Mesendoderm (in vitro differentiated cells): ENCODE measurements around the gene RASAL1.

Experiments used
- DNase-seq: peaks from one replicate; pipeline ENCODE4 v3.0.0; 2013
- H2AK5ac ChIP-seq: 2 replicates; pipeline ENCODE4 v1.6.1; 2013; ENCODE audit warnings: low read length, inconsistent platforms
- H2BK120ac ChIP-seq: 2 replicates; pipeline ENCODE4 v1.6.1; 2013; ENCODE audit warnings: low read depth, mild to moderate bottlenecking, low read length, moderate library complexity, mixed read lengths
- H2BK15ac ChIP-seq: replicated peaks from 2 replicates; pipeline ENCODE4 v1.6.1; 2013; ENCODE audit warnings: low read depth, mild to moderate bottlenecking, moderate library complexity
- H2BK5ac ChIP-seq: 2 replicates; pipeline ENCODE4 v1.6.1; 2013; ENCODE audit warnings: low read length, inconsistent platforms
- H3K18ac ChIP-seq: 2 replicates; pipeline ENCODE4 v1.6.1; 2013; ENCODE audit warnings: mild to moderate bottlenecking, low read length, mixed read lengths
- H3K23ac ChIP-seq: one replicate; pipeline ENCODE4 v1.6.1; 2013; ENCODE audit warnings: low read length
- H3K27ac ChIP-seq: 2 replicates; pipeline ENCODE4 v1.5.1; 2013; ENCODE audit warnings: low read depth, mild to moderate bottlenecking, inconsistent platforms, low read length, moderate library complexity
- H3K27me3 ChIP-seq: 2 replicates; pipeline ENCODE4 v1.6.1; 2013; ENCODE audit warnings: low read length, control low read depth, mild to moderate bottlenecking, inconsistent platforms; ENCODE audit not compliant: insufficient read depth, poor library complexity
- H3K36me3 ChIP-seq: 2 replicates; pipeline ENCODE4 v1.6.1; 2013; ENCODE audit warnings: low read length, inconsistent platforms; ENCODE audit not compliant: control insufficient read depth, insufficient read depth
- H3K4ac ChIP-seq: one replicate; pipeline ENCODE4 v1.6.1; 2013; ENCODE audit warnings: low read depth, mild to moderate bottlenecking, low read length, moderate library complexity
- H3K4me1 ChIP-seq: 2 replicates; pipeline ENCODE4 v1.6.1; 2013; ENCODE audit warnings: low read depth, low read length, inconsistent platforms; ENCODE audit not compliant: control insufficient read depth
- H3K4me2 ChIP-seq: 2 replicates; pipeline ENCODE4 v1.6.1; 2013; ENCODE audit warnings: low read length
- H3K4me3 ChIP-seq: 2 replicates; pipeline ENCODE4 v1.5.1; 2013; ENCODE audit warnings: mild to moderate bottlenecking, low read length
- H3K56ac ChIP-seq: one replicate; pipeline ENCODE4 v1.6.1; 2013; ENCODE audit warnings: low read length
- H3K79me1 ChIP-seq: 2 replicates; pipeline ENCODE4 v1.6.1; 2013; ENCODE audit warnings: low read length, inconsistent platforms
- H3K79me2 ChIP-seq: 2 replicates; pipeline ENCODE4 v1.6.1; 2013; ENCODE audit warnings: mild to moderate bottlenecking, low read length; ENCODE audit not compliant: control insufficient read depth, insufficient read depth
- H3K9ac ChIP-seq: 2 replicates; pipeline ENCODE4 v1.6.1; 2013; ENCODE audit warnings: low read length, inconsistent platforms
- H4K5ac ChIP-seq: one replicate; pipeline ENCODE4 v1.6.1; 2013; ENCODE audit warnings: low read length
- H4K8ac ChIP-seq: one replicate; pipeline ENCODE4 v1.6.1; 2013; ENCODE audit warnings: low read depth, mild to moderate bottlenecking, control low read depth, low read length, moderate library complexity
- WGBS: extraction: QIAGEN DNeasy Blood & Tissue Kit; methylation state at CpG from one replicate; pipeline ENCODE4 v1.1.7; 2013; ENCODE audit warnings: low lambda C conversion rate, missing lambda C conversion rate; ENCODE audit not compliant: insufficient coverage; ENCODE audit errors: extremely low coverage; 5-methylcytosine and 5-hydroxymethylcytosine counted together

RASAL1 gene

DNA sequence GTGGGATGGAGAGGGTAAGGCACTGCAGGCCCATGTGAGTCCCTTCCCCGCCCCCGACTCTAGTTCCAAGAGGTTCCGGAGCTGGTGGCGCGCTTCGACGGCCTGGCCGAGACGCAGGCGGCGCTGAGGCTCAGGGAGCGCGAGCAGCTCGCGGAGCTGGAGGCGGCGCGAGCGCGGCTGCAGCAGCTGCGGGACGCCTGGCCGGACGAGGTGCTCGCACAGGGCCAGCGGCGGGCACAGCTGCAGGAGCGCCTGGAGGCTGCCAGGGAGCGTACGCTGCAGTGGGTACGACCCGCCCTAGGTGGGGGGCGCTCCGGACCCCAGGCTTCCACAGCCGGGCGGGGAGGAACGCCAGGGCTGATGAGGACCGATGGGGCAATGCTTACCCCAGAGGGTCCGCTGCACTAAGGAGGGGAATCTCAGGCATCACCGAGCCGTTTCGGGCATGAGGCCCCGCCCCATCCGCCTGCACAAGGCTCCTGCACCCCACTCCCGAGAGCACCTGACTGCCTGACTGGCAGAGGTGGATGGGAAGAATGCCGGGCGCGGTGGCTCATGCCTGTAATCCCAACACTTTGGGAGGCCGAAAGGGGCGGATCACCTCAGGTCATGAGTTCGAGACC lies 18.9 kb upstream of the RASAL1 start:
- DNase-seq: peak; percentile 70
- no peak overlapping the region for H3K4ac ChIP-seq
- no peak overlapping the region for H2AK5ac ChIP-seq
- H3K23ac ChIP-seq: no peak overlapping the region
- H3K4me1 ChIP-seq: peaks cover 2% of the 10 kb centered on the region
- no peak overlapping the region for H3K18ac ChIP-seq
- peaks cover 4% of the 10 kb centered on the region for H3K36me3 ChIP-seq
- no peak overlapping the region for H3K4me3 ChIP-seq
- H4K8ac ChIP-seq: no peak overlapping the region
- no CpG with 5 or more reads among the region's 51 CpGs for WGBS
- H2BK15ac ChIP-seq: no peak overlapping the region
- no peak overlapping the region for H4K5ac ChIP-seq
- H3K56ac ChIP-seq: peak overlapping the region; percentile 25
- H2BK5ac ChIP-seq: no peak overlapping the region
- no peaks in the 10 kb centered on the region for H3K79me2 ChIP-seq
- H3K27me3 ChIP-seq: peaks cover 2% of the 10 kb centered on the region
- no peak overlapping the region for H3K27ac ChIP-seq
- H3K9ac ChIP-seq: peak overlapping the region; percentile 11
- no peaks in the 10 kb centered on the region for H3K79me1 ChIP-seq
- peak overlapping the region; percentile 56 for H3K4me2 ChIP-seq
- no peak overlapping the region for H2BK120ac ChIP-seq

DNA sequence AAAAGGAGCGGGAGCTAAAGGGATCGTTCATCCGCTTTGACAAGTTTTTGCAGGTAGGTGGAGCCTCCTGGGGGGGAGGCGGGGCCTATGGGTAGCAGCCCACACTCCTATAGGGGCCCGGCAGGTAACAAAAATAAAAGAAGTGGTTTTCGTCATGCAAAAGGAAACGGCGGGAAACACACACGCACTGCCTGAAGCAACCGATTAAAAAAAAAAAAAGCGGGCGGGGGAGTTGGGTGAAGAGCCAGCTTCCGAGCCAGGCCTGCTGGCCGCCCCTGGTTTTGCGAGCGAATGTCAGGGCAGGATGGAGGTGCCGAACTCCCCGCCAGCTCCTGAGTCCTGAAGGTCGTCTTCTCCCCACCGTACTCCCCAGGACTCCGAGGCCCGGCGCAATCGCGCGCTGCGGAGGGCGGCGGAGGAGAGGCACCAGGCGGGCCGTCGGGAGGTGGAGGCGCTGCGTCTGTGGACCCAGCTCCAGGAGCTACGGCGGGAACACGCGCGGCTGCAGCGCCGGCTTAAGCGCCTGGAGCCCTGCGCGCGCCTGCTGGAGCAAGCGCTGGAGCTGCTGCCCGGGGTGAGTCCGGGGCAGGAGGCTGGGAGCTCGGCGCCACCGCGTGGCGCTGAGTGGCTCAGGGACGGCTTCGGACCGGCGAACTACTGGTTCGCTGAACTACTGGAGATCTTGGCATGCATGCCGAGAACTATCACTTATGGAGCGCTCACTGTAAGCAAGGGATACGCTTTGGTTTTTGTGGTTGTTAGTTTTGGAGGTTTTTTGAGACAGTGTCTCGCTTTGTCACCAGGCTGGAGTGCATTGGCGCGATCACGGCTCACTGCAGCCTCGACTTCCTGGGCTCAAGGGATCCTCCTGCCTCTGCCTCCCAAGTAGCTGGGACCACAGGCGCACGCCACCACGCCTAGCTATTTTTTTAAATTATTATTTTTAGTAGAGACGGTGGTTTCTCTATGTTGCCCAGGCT lies 17.6 kb upstream of the RASAL1 start:
- Histone ChIP-seq H3K9ac (peak overlapping the region; percentile 68), H3K4me2 (peak overlapping the region; percentile 99), H3K4me3 (peak overlapping the region; percentile 33), H3K18ac (no peak overlapping the region), H3K79me1 (no peaks in the 10 kb centered on the region), H4K5ac (no peak overlapping the region), H4K8ac (no peak overlapping the region), H2AK5ac (no peak overlapping the region), H3K23ac (no peak overlapping the region), H3K4ac (no peak overlapping the region), H2BK5ac (no peak overlapping the region), H3K36me3 (peaks cover under 1% of the 10 kb centered on the region), H3K27ac (no peak overlapping the region), H3K79me2 (no peaks in the 10 kb centered on the region), H3K27me3 (peaks cover 2% of the 10 kb centered on the region), H3K4me1 (peaks cover 2% of the 10 kb centered on the region), H3K56ac (peak overlapping the region; percentile 81), H2BK15ac (no peak overlapping the region), H2BK120ac (no peak overlapping the region)
- no CpG with 5 or more reads among the region's 70 CpGs for WGBS
- peak; percentile 91 for DNase-seq

DNA sequence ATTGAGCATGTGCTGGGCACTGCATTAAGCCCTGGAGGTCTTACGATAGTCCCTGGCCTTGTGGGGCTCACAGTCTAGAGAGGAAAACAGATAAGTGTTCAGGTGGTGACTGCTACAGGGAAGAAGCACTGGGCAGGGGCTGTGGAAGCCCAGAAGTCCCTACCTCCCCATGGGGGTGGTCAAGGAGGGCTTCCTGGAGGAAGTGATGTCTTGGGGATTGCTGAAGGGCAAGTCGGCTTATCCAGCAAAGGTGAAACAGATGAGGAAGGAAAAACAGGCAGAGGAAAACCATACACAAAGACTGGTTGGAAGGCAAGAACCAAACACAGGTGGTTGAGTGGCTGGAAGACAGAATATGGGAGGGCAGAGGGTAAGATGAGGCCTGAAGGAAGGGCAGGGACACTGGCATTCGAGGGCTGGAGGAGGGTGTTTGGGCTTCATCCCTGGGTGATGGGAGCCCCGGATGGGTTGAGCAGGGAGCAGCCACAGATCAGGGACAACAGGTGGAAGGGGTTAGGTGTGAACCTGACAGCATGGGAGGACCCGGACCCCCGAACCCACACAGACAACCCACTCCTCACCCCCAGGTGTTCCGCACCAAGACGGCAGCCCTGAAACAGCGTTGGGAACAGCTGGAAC lies 16.8 kb upstream of the RASAL1 start:
- WGBS: no CpG with 5 or more reads among the region's 9 CpGs
- H3K4ac ChIP-seq: no peak overlapping the region
- H2AK5ac ChIP-seq: no peak overlapping the region
- no peak overlapping the region for H2BK15ac ChIP-seq
- no peak overlapping the region for H3K9ac ChIP-seq
- H3K36me3 ChIP-seq: no peaks in the 10 kb centered on the region
- H3K18ac ChIP-seq: no peak overlapping the region
- no peak for DNase-seq
- no peak overlapping the region for H4K8ac ChIP-seq
- no peak overlapping the region for H2BK5ac ChIP-seq
- no peak overlapping the region for H2BK120ac ChIP-seq
- H3K79me2 ChIP-seq: no peaks in the 10 kb centered on the region
- H3K23ac ChIP-seq: no peak overlapping the region
- no peak overlapping the region for H4K5ac ChIP-seq
- H3K4me1 ChIP-seq: peaks cover 2% of the 10 kb centered on the region
- H3K4me3 ChIP-seq: no peak overlapping the region
- H3K56ac ChIP-seq: no peak overlapping the region
- H3K27ac ChIP-seq: no peak overlapping the region
- no peaks in the 10 kb centered on the region for H3K79me1 ChIP-seq
- H3K27me3 ChIP-seq: peaks cover 2% of the 10 kb centered on the region
- peak overlapping the region; percentile 99 for H3K4me2 ChIP-seq

DNA sequence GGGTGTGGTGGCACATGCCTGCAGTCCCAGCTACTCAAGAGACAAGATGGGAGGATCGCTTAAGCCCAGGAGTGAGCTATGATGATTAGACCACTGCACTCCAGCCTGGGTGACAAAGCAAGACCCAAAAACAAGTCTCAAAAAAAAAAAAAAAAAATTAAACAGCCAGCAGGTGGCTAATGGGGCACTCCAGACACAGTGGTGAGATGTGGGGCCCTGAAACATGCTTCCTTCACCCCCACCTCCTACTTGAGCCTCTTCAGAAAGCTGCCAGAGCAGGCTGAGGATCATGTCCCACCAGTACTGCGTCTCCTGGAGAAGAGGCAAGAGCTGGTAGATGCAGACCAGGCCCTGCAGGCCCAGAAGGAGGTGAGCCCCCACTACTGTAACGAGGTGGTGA lies 16.1 kb upstream of the RASAL1 start:
- Histone ChIP-seq H3K79me1 (no peaks in the 10 kb centered on the region), H2BK15ac (no peak overlapping the region), H3K18ac (no peak overlapping the region), H3K27me3 (peaks cover 2% of the 10 kb centered on the region), H3K79me2 (no peaks in the 10 kb centered on the region), H3K4me2 (no peak overlapping the region), H3K4me3 (no peak overlapping the region), H2AK5ac (no peak overlapping the region), H3K4me1 (peaks cover 2% of the 10 kb centered on the region), H3K4ac (no peak overlapping the region), H3K36me3 (no peaks in the 10 kb centered on the region), H3K23ac (no peak overlapping the region), H2BK120ac (no peak overlapping the region), H3K9ac (no peak overlapping the region), H4K5ac (no peak overlapping the region), H4K8ac (no peak overlapping the region), H2BK5ac (no peak overlapping the region), H3K27ac (no peak overlapping the region), H3K56ac (no peak overlapping the region)
- no peak for DNase-seq
- no CpG with 5 or more reads among the region's 3 CpGs for WGBS

DNA sequence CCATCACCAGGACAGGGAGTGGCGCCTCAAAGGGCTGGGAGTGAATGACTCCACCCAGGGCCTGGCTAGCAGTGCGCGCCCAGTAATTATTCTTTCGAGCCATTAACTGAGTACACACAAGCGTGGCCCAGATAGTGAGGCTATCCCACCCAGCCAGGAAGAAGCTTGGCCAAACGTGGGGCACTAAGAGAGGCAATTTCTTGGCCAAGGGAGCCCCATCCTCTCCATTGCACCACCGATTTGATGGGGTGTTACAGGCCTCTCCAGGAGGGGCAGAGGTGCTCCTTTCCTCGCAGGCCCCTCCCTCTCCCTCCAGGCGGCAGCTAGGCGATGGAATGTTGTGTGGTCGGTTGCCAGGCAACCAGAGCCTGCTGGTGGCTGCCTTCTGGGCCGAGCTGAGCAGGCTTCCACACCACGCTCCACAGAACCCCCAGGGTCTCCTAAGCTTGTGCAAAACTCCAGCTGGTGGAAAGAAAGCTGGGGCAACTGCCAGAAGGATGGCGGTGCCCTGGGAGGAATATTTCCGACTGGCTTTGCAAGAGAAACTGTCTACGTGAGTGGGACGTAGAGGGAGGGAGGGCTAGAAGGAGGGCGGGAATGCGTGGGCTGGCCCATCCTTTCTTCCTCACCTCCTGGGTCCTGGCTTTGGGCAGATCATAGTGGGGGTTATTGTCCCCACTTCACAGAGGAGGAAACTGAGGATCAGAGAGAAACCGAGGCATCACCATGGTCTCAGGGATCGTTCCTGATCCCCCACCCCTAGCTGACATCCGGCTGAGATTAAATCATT lies 14.0 kb upstream of the RASAL1 start, which contains the start of gene CFAP73:
Gene CFAP73 (plus strand): TSS at position 364 of the 790 bp plus-strand sequence. CDS start 134 bp downstream, at position 498.
- Histone ChIP-seq H3K18ac (no peak within 1 kb of the TSS), H3K4me1 (peaks cover 2% of the 10 kb centered on the region), H3K27ac (no peak within 1 kb of the TSS), H3K79me2 (no peaks in the 10 kb centered on the region), H2BK15ac (no peak within 1 kb of the TSS), H2BK5ac (no peak within 1 kb of the TSS), H3K4ac (no peak within 1 kb of the TSS), H4K8ac (no peak within 1 kb of the TSS), H3K4me3 (no peak within 1 kb of the TSS), H3K79me1 (no peaks in the 10 kb centered on the region), H2BK120ac (no peak within 1 kb of the TSS), H3K23ac (no peak within 1 kb of the TSS), H3K56ac (no peak within 1 kb of the TSS), H4K5ac (no peak within 1 kb of the TSS), H3K4me2 (peak within 1 kb of the TSS; percentile 19), H3K9ac (no peak within 1 kb of the TSS), H2AK5ac (no peak within 1 kb of the TSS), H3K36me3 (no peaks in the 10 kb centered on the region), H3K27me3 (peaks cover 2% of the 10 kb centered on the region)
- DNase-seq: peak; percentile 99
- WGBS: no CpG with 5 or more reads among the region's 22 CpGs
